ENCODE results near the gene NFAM1.

DNA sequence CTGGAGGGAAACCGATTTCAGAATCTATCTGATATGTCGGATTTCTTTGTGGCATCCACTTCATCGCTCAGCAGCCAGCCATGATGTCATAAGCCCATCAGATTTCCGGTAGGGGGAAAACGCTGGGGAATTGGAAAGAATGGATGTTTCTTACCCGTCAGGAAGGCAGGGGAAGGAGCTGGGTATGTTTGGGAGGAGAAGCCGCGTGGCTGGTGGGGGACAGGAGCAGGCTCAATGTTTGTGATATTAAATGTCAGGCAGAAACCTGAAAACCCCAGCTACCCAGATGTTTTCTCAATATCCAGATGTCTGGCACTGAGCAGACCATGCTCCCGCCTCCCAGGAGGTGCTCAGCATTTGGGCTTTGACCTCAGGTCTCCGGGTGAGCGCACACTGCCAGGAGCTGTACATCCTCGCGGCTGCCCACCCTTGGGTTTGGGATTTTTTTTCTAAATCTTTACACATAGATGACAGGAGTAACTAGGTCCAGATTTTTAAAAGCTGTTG, 67.5 kb downstream of the NFAM1 start:
- TF ChIP-seq, protein P1, sequence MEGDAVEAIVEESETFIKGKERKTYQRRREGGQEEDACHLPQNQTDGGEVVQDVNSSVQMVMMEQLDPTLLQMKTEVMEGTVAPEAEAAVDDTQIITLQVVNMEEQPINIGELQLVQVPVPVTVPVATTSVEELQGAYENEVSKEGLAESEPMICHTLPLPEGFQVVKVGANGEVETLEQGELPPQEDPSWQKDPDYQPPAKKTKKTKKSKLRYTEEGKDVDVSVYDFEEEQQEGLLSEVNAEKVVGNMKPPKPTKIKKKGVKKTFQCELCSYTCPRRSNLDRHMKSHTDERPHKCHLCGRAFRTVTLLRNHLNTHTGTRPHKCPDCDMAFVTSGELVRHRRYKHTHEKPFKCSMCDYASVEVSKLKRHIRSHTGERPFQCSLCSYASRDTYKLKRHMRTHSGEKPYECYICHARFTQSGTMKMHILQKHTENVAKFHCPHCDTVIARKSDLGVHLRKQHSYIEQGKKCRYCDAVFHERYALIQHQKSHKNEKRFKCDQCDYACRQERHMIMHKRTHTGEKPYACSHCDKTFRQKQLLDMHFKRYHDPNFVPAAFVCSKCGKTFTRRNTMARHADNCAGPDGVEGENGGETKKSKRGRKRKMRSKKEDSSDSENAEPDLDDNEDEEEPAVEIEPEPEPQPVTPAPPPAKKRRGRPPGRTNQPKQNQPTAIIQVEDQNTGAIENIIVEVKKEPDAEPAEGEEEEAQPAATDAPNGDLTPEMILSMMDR (IDR thresholded peaks at IDR 0.05): no peak
- no peak for TF ChIP-seq POLR2A (IDR thresholded peaks at IDR 0.05)

All from right lobe of liver (tissue), 4 donors.